Cardiac fibroblast (primary cell): ENCODE results near the gene FPGS.

Experiments used
- DNase-seq, 2 donors: peaks; one replicate each; pipeline versions ENCODE4 v3.0.0 to v3.0.0-alpha.2; 2010; ENCODE audit warnings: low read depth in 2 of 2
- H3K4me3 ChIP-seq, 2 donors: replicated peaks in 1 of 2; 1 replicate in 1 of 2; 2 replicates in 1 of 2; pipeline ENCODE4 v1.5.1; 2011; ENCODE audit warnings: low read depth in 2 of 2, low read length in 2 of 2, mild to moderate bottlenecking in 2 of 2, moderate library complexity in 1 of 2
- CTCF ChIP-seq: IDR thresholded peaks from one replicate; pipeline ENCODE4 v1.5.1; 2011; ENCODE audit warnings: low read depth, mild to moderate bottlenecking, low read length, inconsistent platforms

FPGS gene

DNA sequence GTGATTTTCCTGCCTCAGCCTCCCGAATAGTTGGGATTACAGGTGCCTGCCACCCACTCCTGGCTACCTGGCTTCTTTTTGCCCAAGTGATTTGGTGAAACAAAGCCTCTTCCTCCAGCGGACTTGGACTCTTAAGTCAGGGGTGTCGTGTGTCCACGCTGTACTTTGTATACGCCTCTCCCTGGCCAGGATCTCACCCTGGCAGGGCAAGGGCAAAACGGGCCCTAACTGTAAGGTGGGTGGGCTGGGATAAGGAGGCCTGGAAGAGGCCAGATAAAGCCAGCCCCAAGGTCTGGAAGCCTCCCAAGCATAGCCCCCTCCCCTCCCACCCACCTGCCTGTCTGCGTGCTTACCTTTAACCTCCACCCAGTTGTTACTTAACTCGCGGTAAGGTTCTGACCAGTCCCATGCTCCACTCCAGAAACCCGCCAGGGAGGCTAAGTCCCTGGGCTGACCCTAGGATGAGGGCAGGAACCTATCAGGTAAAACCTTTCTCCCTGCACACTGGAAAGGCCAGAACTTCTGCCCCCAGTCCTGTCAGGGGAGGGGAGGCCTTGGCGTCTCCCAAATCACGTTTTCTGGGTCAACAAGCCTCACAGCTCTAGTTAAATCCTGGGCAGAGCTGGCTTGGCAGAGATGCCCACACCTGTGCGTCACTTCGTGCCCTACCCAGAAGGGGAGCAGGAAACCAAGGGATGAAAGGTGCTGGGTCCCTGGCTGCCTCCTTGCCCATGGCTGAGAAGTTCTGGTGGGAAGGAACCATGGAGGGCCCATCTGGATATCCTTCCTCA lies 8.5 kb upstream of the FPGS start:
- H3K4me3 ChIP-seq, result no peak overlapping the region
- TF ChIP-seq CTCF, result no peak
- DNase-seq, result no peak

DNA sequence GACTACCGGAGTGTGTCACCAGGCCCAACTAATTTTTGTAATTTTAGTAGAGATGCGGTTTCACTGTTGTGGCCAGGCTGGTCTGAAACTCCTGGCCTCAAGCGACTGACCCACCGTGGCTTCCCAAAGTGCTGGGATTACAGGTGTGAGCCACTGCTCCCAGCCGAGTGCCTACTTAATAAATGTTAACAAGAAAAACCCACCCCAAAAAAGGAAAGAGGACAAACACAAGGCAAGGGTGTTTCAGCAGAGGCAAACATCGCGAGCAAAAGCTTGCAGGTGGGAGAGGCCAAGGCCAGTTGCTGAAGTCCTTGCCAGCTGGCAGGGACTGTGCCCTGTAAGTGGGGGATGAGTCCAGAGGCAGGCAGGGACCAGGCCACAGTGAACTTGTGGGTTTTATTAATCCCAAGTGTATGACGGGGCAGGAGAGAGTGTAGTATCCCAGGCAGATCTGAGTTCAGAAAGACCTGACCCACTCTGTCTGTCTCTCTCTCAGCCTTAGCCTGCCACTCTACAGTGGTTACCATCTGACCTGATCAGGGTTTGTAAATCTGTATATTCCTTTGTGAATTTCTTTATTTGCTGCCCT lies 6.4 kb upstream of the FPGS start:
- TF ChIP-seq CTCF, result no peak
- peak in 1 of 2 donors; percentile 35 for DNase-seq
- no peak overlapping the region for H3K4me3 ChIP-seq

DNA sequence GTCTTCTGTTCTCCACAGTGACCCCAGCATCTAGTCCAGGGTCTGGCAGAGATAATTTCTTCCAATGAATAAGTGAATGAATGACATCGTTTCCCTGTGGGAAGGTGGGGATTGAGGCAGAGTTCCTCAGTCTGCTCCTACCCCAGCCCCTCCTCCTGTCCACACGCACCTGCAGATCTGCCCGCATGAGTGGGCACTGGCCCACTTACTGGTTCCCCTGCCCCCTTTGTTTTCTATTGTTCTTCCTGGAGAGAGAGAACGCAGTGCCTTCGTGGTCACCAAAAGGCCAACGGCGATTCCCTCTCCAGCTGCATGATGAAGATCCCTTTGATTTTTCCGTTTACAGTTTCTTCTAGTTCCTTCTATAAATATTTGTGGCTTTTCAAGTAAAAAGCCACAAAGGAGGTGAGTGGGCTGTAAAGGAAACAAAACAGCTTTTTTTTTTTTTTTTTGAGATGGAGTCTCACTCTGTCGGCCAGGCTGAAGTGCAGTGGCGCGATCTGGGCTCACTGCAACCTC lies 5.8 kb upstream of the FPGS start:
- TF ChIP-seq CTCF, result no peak
- H3K4me3 ChIP-seq, result no peak overlapping the region
- no peak for DNase-seq

- peak in 1 of 2 donors; percentile 81 for DNase-seq
- peak overlapping the region in 1 of 2 donors; percentile 77 for H3K4me3 ChIP-seq
- TF ChIP-seq CTCF, result no peak
Observed at GRCh38 chr9:127801955-127802575, 617 bp upstream of the FPGS start.

DNA sequence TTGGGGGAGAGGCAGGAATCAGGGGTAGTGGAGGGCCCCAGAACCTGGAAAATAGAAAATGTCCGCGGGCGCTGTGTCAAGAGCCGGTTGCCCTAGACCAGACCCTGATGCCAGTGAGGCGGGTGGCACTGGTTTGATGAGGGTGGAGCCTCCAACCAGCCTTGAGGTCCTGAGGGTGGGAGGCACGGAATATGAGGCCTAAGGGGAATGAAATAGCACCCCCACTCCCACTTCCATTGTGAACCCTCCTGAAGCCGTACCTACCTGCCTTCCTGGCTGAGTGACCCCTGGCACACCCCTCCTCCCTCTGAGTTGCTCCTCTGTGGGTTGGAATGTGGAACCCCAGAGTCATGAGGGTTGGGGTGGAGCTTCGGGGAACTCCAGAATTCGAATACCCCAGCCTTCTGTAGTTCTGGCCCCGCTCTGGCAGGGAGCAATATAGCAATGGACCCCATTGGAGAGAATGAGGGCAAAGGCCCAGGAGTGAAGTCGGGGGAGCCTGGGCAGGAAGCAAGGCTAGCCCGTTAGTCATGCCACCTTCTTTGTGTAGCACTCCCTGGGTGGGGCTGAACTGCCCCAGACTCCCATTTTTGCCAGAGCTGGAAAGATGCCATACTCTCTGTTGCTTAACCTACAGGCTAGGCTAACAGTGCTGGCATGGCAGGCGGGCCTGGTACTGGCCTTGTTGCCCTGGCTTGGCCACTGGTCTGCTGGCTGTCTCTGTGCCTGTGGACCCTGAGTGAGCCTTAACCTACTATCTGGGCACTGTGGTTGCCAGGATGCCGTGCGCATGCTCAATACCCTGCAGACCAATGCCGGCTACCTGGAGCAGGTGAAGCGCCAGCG lies 1.0 kb downstream of the FPGS start:
- no peak for TF ChIP-seq CTCF
- DNase-seq, result peak; percentile 64
- H3K4me3 ChIP-seq, result peak overlapping the region; percentile 74 to 77

DNA sequence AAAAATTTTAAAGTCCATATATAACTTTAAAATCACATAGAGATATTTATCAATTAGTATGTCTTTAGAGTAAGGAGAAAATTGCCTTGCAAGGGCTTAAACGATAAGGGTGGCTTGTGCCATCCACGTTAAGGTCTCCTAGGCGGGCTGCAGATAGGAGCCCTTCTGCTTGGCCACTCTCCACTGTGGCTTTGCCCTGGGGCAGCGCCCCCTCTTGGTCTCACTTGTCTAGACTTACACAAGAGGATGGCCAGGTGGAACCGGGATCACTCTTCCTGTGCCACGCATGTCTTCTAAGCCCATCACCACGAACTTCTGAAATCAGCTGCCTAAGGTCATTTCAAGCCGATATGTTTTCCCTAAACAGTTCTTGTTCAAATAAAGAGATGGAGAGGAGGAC lies 2.9 kb downstream of the FPGS start:
- H3K4me3 ChIP-seq, result no peak overlapping the region
- TF ChIP-seq CTCF, result peak; percentile 48
- peak in 1 of 2 donors; percentile 47 for DNase-seq
